ENCODE results near the gene TSHZ2. TPM values are rescaled to one million over a fixed set of nuclear protein-coding genes. Genes with fewer than 3 reads are reported as not detected.

TSHZ2 gene
- total and polyA plus RNA-seq, 2 of the 4 experiments (the other 2 are of a cell fraction), result under 0.01 to 0.02 TPM

- Histone ChIP-seq H4K8ac (ENCODE audit: low read depth in 2 of 2, low read length in 2 of 2) (no peak overlapping the region), H3K18ac (ENCODE audit: low read depth, low read length) (no peak overlapping the region), H3K14ac (replicated peaks; ENCODE audit: low read depth, low read length) (no peak overlapping the region), H4K5ac (ENCODE audit: low read depth, low read length) (no peak overlapping the region), H2BK20ac (ENCODE audit: low read depth, low read length) (no peak overlapping the region), H3K9me3 (ENCODE audit: control insufficient read depth, insufficient read depth, low read length) (no peaks in the 10 kb centered on the region; the same call in 1 of the 2 replicates), H3K9ac (ENCODE audit: low read depth, low read length) (no peak overlapping the region), H3K4me3 (ENCODE audit: insufficient read depth, low read depth, low read length) (no peak overlapping the region), H3K36me3 (ENCODE audit: control insufficient read depth, insufficient read depth, low read length) (no peaks in the 10 kb centered on the region), H2AK9ac (replicated peaks; ENCODE audit: low read depth, low read length, poor library complexity) (no peak overlapping the region), H3K4me1 (ENCODE audit: control insufficient read depth, insufficient read depth, low read length) (no peaks in the 10 kb centered on the region), H3K79me1 (ENCODE audit: low read depth in 1 of 2, low read length in 2 of 2) (no peaks in the 10 kb centered on the region), H3K27me3 (ENCODE audit: control insufficient read depth, insufficient read depth, low read length) (no peaks in the 10 kb centered on the region), H2AK5ac (ENCODE audit: low read depth, low read length) (no peak overlapping the region), H4K20me1 (ENCODE audit: insufficient read depth, low read length) (no peaks in the 10 kb centered on the region), H2BK15ac (ENCODE audit: low read depth, low read length) (no peak overlapping the region), H3K56ac (ENCODE audit: extremely low read depth, insufficient read depth, low read length) (no peak overlapping the region), H3K9me1 (ENCODE audit: insufficient read depth, low read length) (no peaks in the 10 kb centered on the region), H3K4me2 (ENCODE audit: low read depth, low read length) (no peak overlapping the region), H4K91ac (ENCODE audit: insufficient read depth, low read depth, low read length) (no peak overlapping the region), H3K27ac (ENCODE audit: insufficient read depth, low read length) (no peak overlapping the region), H2BK5ac (ENCODE audit: low read depth, low read length, poor library complexity, severe bottlenecking) (no peak overlapping the region), H2BK120ac (ENCODE audit: low read depth, low read length) (no peak overlapping the region), H2AFZ (replicated peaks; ENCODE audit: low read length, poor library complexity) (no peak overlapping the region), H3K4ac (ENCODE audit: low read depth, low read length) (no peak overlapping the region), H3K23ac (ENCODE audit: low read depth, low read length) (no peak overlapping the region)
- dilution Hi-C loops (cut with HindIII; ENCODE audit: low sequenced_read_pairs, unreplicated experiment), result no loop called here
- POLR2A ChIA-PET (ENCODE audit: unreplicated experiment), result no interaction called here
- in situ Hi-C loops (cut with MboI; ENCODE audit: low sequenced_read_pairs), result no loop called here
- no CpG with 5 or more reads among the region's 1 CpG for WGBS, 2 experiments (ENCODE audit: extremely low coverage in 2 of 2, insufficient read length in 1 of 2)
- ATAC-seq (ENCODE audit: low read depth) (no peak), DNase-seq (no peak)
- no peak for TF ChIP-seq SMC3 (IDR thresholded peaks at IDR 0.05; ENCODE audit: low read depth, low read length)
- no peak for TF ChIP-seq ELK1 (IDR thresholded peaks at IDR 0.05; ENCODE audit: borderline replicate concordance, low read depth, low read length)
- TF ChIP-seq MAFK (IDR thresholded peaks at IDR 0.05; ENCODE audit: low read depth, low read length), result no peak
- no peak for TF ChIP-seq MAZ (IDR thresholded peaks at IDR 0.05; ENCODE audit: borderline replicate concordance, low read depth, low read length)
- no peak for TF ChIP-seq BHLHE40 (IDR thresholded peaks at IDR 0.05; ENCODE audit: low read depth, low read length)
- TF ChIP-seq FOS (IDR thresholded peaks at IDR 0.05; ENCODE audit: low read depth, low read length), result no peak
- no peak for TF ChIP-seq NFE2L2 (IDR thresholded peaks at IDR 0.05; ENCODE audit: low read depth, low read length)
- TF ChIP-seq RFX5 (IDR thresholded peaks at IDR 0.05; ENCODE audit: low read depth, low read length), result no peak
- TF ChIP-seq, protein P1, sequence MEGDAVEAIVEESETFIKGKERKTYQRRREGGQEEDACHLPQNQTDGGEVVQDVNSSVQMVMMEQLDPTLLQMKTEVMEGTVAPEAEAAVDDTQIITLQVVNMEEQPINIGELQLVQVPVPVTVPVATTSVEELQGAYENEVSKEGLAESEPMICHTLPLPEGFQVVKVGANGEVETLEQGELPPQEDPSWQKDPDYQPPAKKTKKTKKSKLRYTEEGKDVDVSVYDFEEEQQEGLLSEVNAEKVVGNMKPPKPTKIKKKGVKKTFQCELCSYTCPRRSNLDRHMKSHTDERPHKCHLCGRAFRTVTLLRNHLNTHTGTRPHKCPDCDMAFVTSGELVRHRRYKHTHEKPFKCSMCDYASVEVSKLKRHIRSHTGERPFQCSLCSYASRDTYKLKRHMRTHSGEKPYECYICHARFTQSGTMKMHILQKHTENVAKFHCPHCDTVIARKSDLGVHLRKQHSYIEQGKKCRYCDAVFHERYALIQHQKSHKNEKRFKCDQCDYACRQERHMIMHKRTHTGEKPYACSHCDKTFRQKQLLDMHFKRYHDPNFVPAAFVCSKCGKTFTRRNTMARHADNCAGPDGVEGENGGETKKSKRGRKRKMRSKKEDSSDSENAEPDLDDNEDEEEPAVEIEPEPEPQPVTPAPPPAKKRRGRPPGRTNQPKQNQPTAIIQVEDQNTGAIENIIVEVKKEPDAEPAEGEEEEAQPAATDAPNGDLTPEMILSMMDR (conservative IDR thresholded peaks at IDR 0.05; ENCODE audit: low read depth, low read length), result no peak
- no peak for TF ChIP-seq CEBPB (IDR thresholded peaks at IDR 0.05; ENCODE audit: low read depth, low read length)
- no peak for TF ChIP-seq CHD1 (IDR thresholded peaks at IDR 0.05; ENCODE audit: low read depth, low read length)
- no peak for TF ChIP-seq RAD21 (IDR thresholded peaks at IDR 0.05; ENCODE audit: low read length)
- TF ChIP-seq, protein P2, sequence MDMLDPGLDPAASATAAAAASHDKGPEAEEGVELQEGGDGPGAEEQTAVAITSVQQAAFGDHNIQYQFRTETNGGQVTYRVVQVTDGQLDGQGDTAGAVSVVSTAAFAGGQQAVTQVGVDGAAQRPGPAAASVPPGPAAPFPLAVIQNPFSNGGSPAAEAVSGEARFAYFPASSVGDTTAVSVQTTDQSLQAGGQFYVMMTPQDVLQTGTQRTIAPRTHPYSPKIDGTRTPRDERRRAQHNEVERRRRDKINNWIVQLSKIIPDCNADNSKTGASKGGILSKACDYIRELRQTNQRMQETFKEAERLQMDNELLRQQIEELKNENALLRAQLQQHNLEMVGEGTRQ (IDR thresholded peaks at IDR 0.05; ENCODE audit: low read depth, low read length), result no peak
- TF ChIP-seq POLR2A (IDR thresholded peaks at IDR 0.05; ENCODE audit: low read depth, low read length), result no peak
- TF ChIP-seq MXI1 (IDR thresholded peaks at IDR 0.05; ENCODE audit: borderline replicate concordance, low read depth, low read length), result no peak
- TF ChIP-seq RCOR1 (IDR thresholded peaks at IDR 0.05; ENCODE audit: insufficient replicate concordance, low read length), result no peak
- BruUV-seq (replicated peaks), result no TSS peak
- intact Hi-C loops (cut with micrococcal nuclease), result no loop called here
- CTCF ChIA-PET, result no interaction called here
Measured at GRCh38 chr20:52965380-52965779, 6.8 kb upstream of the TSHZ2 start.

Measured in IMR-90 (cell line).